Measurements from ENCODE around the gene ENAH.

ENAH gene

GRCh38 chr1:225688345-225688744 lies 35.4 kb upstream of the ENAH start:
- Mint-ChIP-seq H3K4me3 (no peak overlapping the region), H3K27ac (no peak overlapping the region), H3K4me1 (no peaks in the 10 kb centered on the region), H3K9me3 (no peaks in the 10 kb centered on the region), H3K27me3 (no peaks in the 10 kb centered on the region)
- ATAC-seq (no peak), DNase-seq (no peak)

GRCh38 chr1:225685476-225686176 lies 32.7 kb upstream of the ENAH start:
- Mint-ChIP-seq H3K4me1 (no peaks in the 10 kb centered on the region), H3K9me3 (no peaks in the 10 kb centered on the region), H3K27ac (no peak overlapping the region), H3K27me3 (no peaks in the 10 kb centered on the region), H3K4me3 (no peak overlapping the region)
- DNase-seq (no peak), ATAC-seq (no peak)

GRCh38 chr1:225684741-225685140 lies 31.8 kb upstream of the ENAH start:
- no peak for DNase-seq
- Mint-ChIP-seq H3K27me3 (peaks cover 7% of the 10 kb centered on the region), H3K4me3 (no peak overlapping the region), H3K27ac (no peak overlapping the region), H3K9me3 (no peaks in the 10 kb centered on the region), H3K4me1 (no peaks in the 10 kb centered on the region)
- ATAC-seq = no peak

- Mint-ChIP-seq H3K4me1 (no peaks in the 10 kb centered on the region), H3K27me3 (peaks cover 32% of the 10 kb centered on the region), H3K27ac (no peak overlapping the region), H3K9me3 (no peaks in the 10 kb centered on the region), H3K4me3 (no peak overlapping the region)
- ATAC-seq = no peak
- DNase-seq = no peak
These were observed 28.3 kb upstream of the ENAH start for GRCh38 chr1:225681231-225681630.

GRCh38 chr1:225678545-225678944 lies 25.6 kb upstream of the ENAH start:
- ATAC-seq = no peak
- H3K27ac Mint-ChIP-seq = no peak overlapping the region
- H3K4me1 Mint-ChIP-seq = no peaks in the 10 kb centered on the region
- no peak overlapping the region for H3K4me3 Mint-ChIP-seq
- no peak for DNase-seq
- H3K27me3 Mint-ChIP-seq = peaks cover 54% of the 10 kb centered on the region
- no peaks in the 10 kb centered on the region for H3K9me3 Mint-ChIP-seq

- Mint-ChIP-seq H3K4me1 (no peaks in the 10 kb centered on the region), H3K27me3 (peaks cover 54% of the 10 kb centered on the region)
These were observed 24.6 kb upstream of the ENAH start for GRCh38 chr1:225677350-225678124.

GRCh38 chr1:225674381-225674780 lies 21.5 kb upstream of the ENAH start:
- no peaks in the 10 kb centered on the region for H3K4me1 Mint-ChIP-seq
- no peak overlapping the region for H3K4me3 Mint-ChIP-seq
- H3K27me3 Mint-ChIP-seq = peaks cover 43% of the 10 kb centered on the region
- ATAC-seq (no peak), DNase-seq (no peak)
- H3K9me3 Mint-ChIP-seq = no peaks in the 10 kb centered on the region
- no peak overlapping the region for H3K27ac Mint-ChIP-seq

More at GRCh38 chr1:225677350-225678124, 24.6 kb upstream of the ENAH start:
- Mint-ChIP-seq H3K27ac (no peak overlapping the region), H3K4me3 (peak overlapping the region in 1 of 2 donors; percentile 47), H3K9me3 (no peaks in the 10 kb centered on the region)
- DNase-seq (peak in 1 of 2 donors; percentile 1), ATAC-seq (no peak)

- H3K27me3 Mint-ChIP-seq = peaks cover 20% of the 10 kb centered on the region
- no peaks in the 10 kb centered on the region for H3K4me1 Mint-ChIP-seq
- no peaks in the 10 kb centered on the region for H3K9me3 Mint-ChIP-seq
- no peak for DNase-seq
- H3K4me3 Mint-ChIP-seq = no peak overlapping the region
- no peak overlapping the region for H3K27ac Mint-ChIP-seq
- ATAC-seq = no peak
These were observed 18.1 kb upstream of the ENAH start for GRCh38 chr1:225670806-225671733.

GRCh38 chr1:225670356-225670755 lies 17.4 kb upstream of the ENAH start:
- peaks cover 13% of the 10 kb centered on the region for H3K27me3 Mint-ChIP-seq
- no peaks in the 10 kb centered on the region for H3K9me3 Mint-ChIP-seq

GRCh38 chr1:225668222-225668621 lies 15.3 kb upstream of the ENAH start:
- DNase-seq = no peak
- H3K4me3 Mint-ChIP-seq = no peak overlapping the region
- ATAC-seq = no peak
- H3K9me3 Mint-ChIP-seq = no peaks in the 10 kb centered on the region
- no peaks in the 10 kb centered on the region for H3K4me1 Mint-ChIP-seq
- no peak overlapping the region for H3K27ac Mint-ChIP-seq
- H3K27me3 Mint-ChIP-seq = no peaks in the 10 kb centered on the region

More at GRCh38 chr1:225670356-225670755, 17.4 kb upstream of the ENAH start:
- Mint-ChIP-seq H3K27ac (no peak overlapping the region), H3K4me3 (no peak overlapping the region), H3K4me1 (no peaks in the 10 kb centered on the region)
- DNase-seq (no peak), ATAC-seq (no peak)

GRCh38 chr1:225667362-225667761 lies 14.4 kb upstream of the ENAH start:
- ATAC-seq = no peak
- no peak overlapping the region for H3K27ac Mint-ChIP-seq

GRCh38 chr1:225666495-225666894 lies 13.6 kb upstream of the ENAH start:
- H3K27ac Mint-ChIP-seq = no peak overlapping the region
- H3K27me3 Mint-ChIP-seq = no peaks in the 10 kb centered on the region
- no peaks in the 10 kb centered on the region for H3K4me1 Mint-ChIP-seq
- no peaks in the 10 kb centered on the region for H3K9me3 Mint-ChIP-seq
- H3K4me3 Mint-ChIP-seq = no peak overlapping the region
- ATAC-seq (no peak), DNase-seq (no peak)

More at GRCh38 chr1:225667362-225667761, 14.4 kb upstream of the ENAH start:
- Mint-ChIP-seq H3K4me1 (no peaks in the 10 kb centered on the region), H3K27me3 (no peaks in the 10 kb centered on the region), H3K4me3 (no peak overlapping the region), H3K9me3 (no peaks in the 10 kb centered on the region)
- no peak for DNase-seq

GRCh38 chr1:225664762-225665161 lies 11.8 kb upstream of the ENAH start:
- no peaks in the 10 kb centered on the region for H3K9me3 Mint-ChIP-seq
- H3K4me1 Mint-ChIP-seq = peaks cover 5% of the 10 kb centered on the region
- no peaks in the 10 kb centered on the region for H3K27me3 Mint-ChIP-seq
- ATAC-seq = no peak
- no peak overlapping the region for H3K27ac Mint-ChIP-seq
- no peak overlapping the region for H3K4me3 Mint-ChIP-seq
- DNase-seq = no peak

- Mint-ChIP-seq H3K27me3 (no peaks in the 10 kb centered on the region), H3K4me1 (peaks cover 5% of the 10 kb centered on the region), H3K4me3 (no peak overlapping the region), H3K27ac (no peak overlapping the region), H3K9me3 (no peaks in the 10 kb centered on the region)
- no peak for DNase-seq
- ATAC-seq = no peak
These were observed 9.2 kb upstream of the ENAH start for GRCh38 chr1:225662155-225662554.

GRCh38 chr1:225660544-225660946 lies 7.6 kb upstream of the ENAH start:
- Mint-ChIP-seq H3K27ac (no peak overlapping the region), H3K4me3 (no peak overlapping the region), H3K9me3 (no peaks in the 10 kb centered on the region), H3K27me3 (no peaks in the 10 kb centered on the region), H3K4me1 (peaks cover 5% of the 10 kb centered on the region)
- no peak for DNase-seq
- ATAC-seq = no peak

All from stimulated activated naive CD8-positive, alpha-beta T cell treated with anti-CD3 and anti-CD28 coated beads, Interleukin-15, amount 100 ng/mL, for 72 hours (primary cell).